ENCODE data around the gene C1QL2.

GRCh38 chr2:119195887-119196286 lies 37.3 kb upstream of the C1QL2 start:
- TF ChIP-seq CTCF (IDR thresholded peaks at IDR 0.05) = no peak
- no peak for TF ChIP-seq POLR2A (IDR thresholded peaks at IDR 0.05; ENCODE audit: low read depth)
- no peak for TF ChIP-seq POLR2AphosphoS5 (IDR thresholded peaks at IDR 0.05)
- no peak for TF ChIP-seq EP300 (IDR thresholded peaks at IDR 0.05)
